Stimulated activated CD8-positive, alpha-beta memory T cell treated with anti-CD3 and anti-CD28 coated beads, Interleukin-7, amount 100 ng/mL, for 1 hour (primary cell): ENCODE data around the gene PABPN1L.

Experiments
- DNase-seq, 2 donors: peaks; one replicate each; pipeline ENCODE4 v3.0.0-alpha.2; 2020; ENCODE audit warnings: low read depth in 2 of 2

The PABPN1L gene

GRCh38 chr16:88851616-88852015 lies 14.8 kb downstream of the PABPN1L start:
- DNase-seq = no peak

GRCh38 chr16:88850531-88851199 lies 15.8 kb downstream of the PABPN1L start:
- DNase-seq = no peak

GRCh38 chr16:88848557-88848956 lies 17.9 kb downstream of the PABPN1L start:
- no peak for DNase-seq

GRCh38 chr16:88847654-88848053 lies 18.8 kb downstream of the PABPN1L start:
- DNase-seq = no peak

- DNase-seq = no peak
These were observed 20.4 kb downstream of the PABPN1L start for GRCh38 chr16:88846088-88846487.

- no peak for DNase-seq
These were observed 21.9 kb downstream of the PABPN1L start for GRCh38 chr16:88844419-88845036.

GRCh38 chr16:88843256-88843655 lies 23.2 kb downstream of the PABPN1L start:
- DNase-seq = no peak

- DNase-seq = no peak
These were observed 23.7 kb downstream of the PABPN1L start for GRCh38 chr16:88842806-88843205.

GRCh38 chr16:88842308-88842756 lies 24.1 kb downstream of the PABPN1L start:
- DNase-seq = no peak

GRCh38 chr16:88841521-88842307 lies 24.7 kb downstream of the PABPN1L start:
- no peak for DNase-seq

- DNase-seq = no peak
These were observed 25.8 kb downstream of the PABPN1L start for GRCh38 chr16:88840600-88841215.

GRCh38 chr16:88839745-88840599 lies 26.5 kb downstream of the PABPN1L start:
- DNase-seq = no peak

GRCh38 chr16:88839026-88839529 lies 27.4 kb downstream of the PABPN1L start:
- no peak for DNase-seq

GRCh38 chr16:88838566-88838965 lies 27.9 kb downstream of the PABPN1L start:
- DNase-seq = no peak

- no peak for DNase-seq
These were observed 28.7 kb downstream of the PABPN1L start for GRCh38 chr16:88837806-88838205.

GRCh38 chr16:88836791-88837190 lies 29.7 kb downstream of the PABPN1L start:
- DNase-seq = no peak

- DNase-seq = no peak
These were observed 30.6 kb downstream of the PABPN1L start for GRCh38 chr16:88835818-88836217.

- DNase-seq = no peak
These were observed 31.1 kb downstream of the PABPN1L start for GRCh38 chr16:88835383-88835782.

GRCh38 chr16:88834670-88835069 lies 31.8 kb downstream of the PABPN1L start:
- no peak for DNase-seq

GRCh38 chr16:88833086-88833485 lies 33.4 kb downstream of the PABPN1L start:
- DNase-seq = no peak

GRCh38 chr16:88831838-88832237 lies 34.6 kb downstream of the PABPN1L start:
- no peak for DNase-seq
